Skin of body (tissue), 2 donors: ENCODE results near the gene ATP2A3. TPM values are rescaled to one million over a fixed set of nuclear protein-coding genes. Genes with fewer than 3 reads are reported as not detected.
A peak's percentile ranks its signal among the peaks of the same experiment; 100 is the strongest.

Experiments used
- DNase-seq: peaks from one replicate; lab custom pipeline; 2025; lab: John Stamatoyannopoulos, UW
- total RNA-seq: library from RNA; depleted of rRNA; stranded (reverse); fragments of >200 nt; gene quantifications from one replicate; pipeline ENCODE4 v1.2.3, GENCODE V29; 2014

Gene ATP2A3
- total RNA-seq, 1 donor from 2014 or later: 5.5 TPM

- peak; percentile 29 for DNase-seq
Observed at GRCh38 chr17:3913531-3914311, 50.5 kb downstream of the ATP2A3 start.

- DNase-seq: no peak
Observed at GRCh38 chr17:3912827-3913226, 51.4 kb downstream of the ATP2A3 start.

- peak; percentile 35 for DNase-seq
Observed at GRCh38 chr17:3911271-3912053, 52.8 kb downstream of the ATP2A3 start.

- no peak for DNase-seq
Observed at GRCh38 chr17:3910420-3911270, 53.6 kb downstream of the ATP2A3 start.

GRCh38 chr17:3909257-3909656, 55.0 kb downstream of the ATP2A3 start:
- no peak for DNase-seq

- no peak for DNase-seq
Observed at GRCh38 chr17:3907483-3908216, 56.6 kb downstream of the ATP2A3 start.

- no peak for DNase-seq
Observed at GRCh38 chr17:3906881-3907280, 57.4 kb downstream of the ATP2A3 start.

GRCh38 chr17:3905017-3905520, 59.2 kb downstream of the ATP2A3 start:
- DNase-seq: no peak

GRCh38 chr17:3904501-3904900, 59.7 kb downstream of the ATP2A3 start:
- DNase-seq: no peak

GRCh38 chr17:3903881-3904290, 60.4 kb downstream of the ATP2A3 start:
- DNase-seq: no peak

GRCh38 chr17:3903051-3903825, 61.0 kb downstream of the ATP2A3 start:
- DNase-seq: no peak

GRCh38 chr17:3900646-3901045, 63.6 kb downstream of the ATP2A3 start:
- no peak for DNase-seq

- no peak for DNase-seq
Observed at GRCh38 chr17:3897731-3898130, 66.5 kb downstream of the ATP2A3 start.

- no peak for DNase-seq
Observed at GRCh38 chr17:3896968-3897235, 67.3 kb downstream of the ATP2A3 start.

GRCh38 chr17:3896108-3896967, 67.9 kb downstream of the ATP2A3 start:
- no peak for DNase-seq

GRCh38 chr17:3895354-3895753, 68.9 kb downstream of the ATP2A3 start:
- DNase-seq: no peak

GRCh38 chr17:3894911-3895343, 69.3 kb downstream of the ATP2A3 start:
- peak; percentile 17 for DNase-seq

- no peak for DNase-seq
Observed at GRCh38 chr17:3894188-3894587, 70.0 kb downstream of the ATP2A3 start.

- no peak for DNase-seq
Observed at GRCh38 chr17:3893720-3894116, 70.5 kb downstream of the ATP2A3 start.
